Muscle layer of duodenum (tissue), 2 donors: ENCODE measurements around the gene DYNLT2.
"Not testable (repeated sequence)": the region's sequence is repeated elsewhere in the genome, so short reads cannot be mapped to it uniquely, and the experiment has no call there.

Experiments used
- H3K27ac ChIP-seq: one replicate; pipeline ENCODE4 v1.7.0; 2013; ENCODE audit warnings: mild to moderate bottlenecking, low read length
- H3K27me3 ChIP-seq: one replicate; pipeline ENCODE4 v1.7.0; 2013; ENCODE audit warnings: low read depth, mild to moderate bottlenecking, control low read depth, low read length
- H3K36me3 ChIP-seq, 2 donors: one replicate each; pipeline ENCODE4 v1.7.0; 2013; ENCODE audit warnings: low read length in 2 of 2, control low read depth in 1 of 2, mild to moderate bottlenecking in 1 of 2; ENCODE audit not compliant: insufficient read depth in 2 of 2, control insufficient read depth in 1 of 2
- H3K4me1 ChIP-seq, 2 donors: one replicate each; pipeline ENCODE4 v1.7.0; 2013; ENCODE audit warnings: low read length in 2 of 2, mild to moderate bottlenecking in 2 of 2, control low read depth in 1 of 2, moderate library complexity in 1 of 2; ENCODE audit not compliant: insufficient read depth in 2 of 2, control insufficient read depth in 1 of 2
- H3K4me3 ChIP-seq, 2 donors: one replicate each; pipeline ENCODE4 v1.7.0; 2013; ENCODE audit warnings: low read length in 2 of 2, low read depth in 1 of 2, mild to moderate bottlenecking in 1 of 2
- H3K9me3 ChIP-seq, 2 donors: one replicate each; pipeline ENCODE4 v1.7.0; 2013; ENCODE audit warnings: low read length in 2 of 2, control low read depth in 1 of 2, mild to moderate bottlenecking in 1 of 2; ENCODE audit not compliant: control insufficient read depth in 1 of 2
- donor health status: healthy.

Gene DYNLT2

DNA sequence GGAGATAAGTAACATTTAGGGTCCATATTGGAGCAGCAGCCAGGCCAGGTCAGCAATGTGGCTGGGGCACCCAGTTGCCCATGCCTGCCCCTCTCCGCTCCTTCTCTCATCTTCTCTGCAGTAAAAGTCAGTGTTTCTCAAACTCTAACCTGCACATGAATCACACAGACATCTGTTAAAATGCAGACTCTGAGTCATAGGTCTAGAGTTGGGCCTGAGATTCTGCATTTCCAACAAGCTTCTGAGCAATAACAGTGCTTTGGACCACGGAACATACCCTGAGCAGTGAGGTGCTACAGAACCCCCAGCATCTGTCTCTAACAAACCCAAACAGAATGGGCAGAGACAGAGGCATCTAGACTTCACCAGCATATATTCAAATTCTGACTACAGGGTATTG is 37.2 kb downstream of the DYNLT2 start:
- H3K4me1 ChIP-seq = no peaks in the 10 kb centered on the region
- H3K36me3 ChIP-seq = peaks cover 48% of the 10 kb centered on the region in 2 donors
- H3K4me3 ChIP-seq = no peak overlapping the region
- no peaks in the 10 kb centered on the region for H3K9me3 ChIP-seq
- no peaks in the 10 kb centered on the region for H3K27me3 ChIP-seq
- H3K27ac ChIP-seq = no peak overlapping the region

GRCh38 chr6:169710009-169710408 is 41.4 kb downstream of the DYNLT2 start:
- H3K27ac ChIP-seq = no peak overlapping the region
- H3K36me3 ChIP-seq = peaks cover 37% of the 10 kb centered on the region in 2 donors
- H3K9me3 ChIP-seq = no peaks in the 10 kb centered on the region
- H3K27me3 ChIP-seq = no peaks in the 10 kb centered on the region
- no peaks in the 10 kb centered on the region for H3K4me1 ChIP-seq
- H3K4me3 ChIP-seq = no peak overlapping the region

- Histone ChIP-seq H3K4me1 (peaks cover 2 to 6% of the 10 kb centered on the region in 2 donors), H3K27ac (no peak overlapping the region), H3K4me3 (no peak overlapping the region), H3K36me3 (peaks cover 30 to 36% of the 10 kb centered on the region in 2 donors), H3K9me3 (no peaks in the 10 kb centered on the region), H3K27me3 (no peaks in the 10 kb centered on the region)
These were observed 42.1 kb downstream of the DYNLT2 start for GRCh38 chr6:169709293-169709692.

GRCh38 chr6:169707772-169708171 is 43.6 kb downstream of the DYNLT2 start:
- Histone ChIP-seq H3K36me3 (peaks cover 21 to 28% of the 10 kb centered on the region in 2 donors), H3K4me3 (no peak overlapping the region), H3K27me3 (no peaks in the 10 kb centered on the region), H3K9me3 (no peaks in the 10 kb centered on the region), H3K27ac (no peak overlapping the region), H3K4me1 (peaks cover 17 to 18% of the 10 kb centered on the region in 2 donors)

DNA sequence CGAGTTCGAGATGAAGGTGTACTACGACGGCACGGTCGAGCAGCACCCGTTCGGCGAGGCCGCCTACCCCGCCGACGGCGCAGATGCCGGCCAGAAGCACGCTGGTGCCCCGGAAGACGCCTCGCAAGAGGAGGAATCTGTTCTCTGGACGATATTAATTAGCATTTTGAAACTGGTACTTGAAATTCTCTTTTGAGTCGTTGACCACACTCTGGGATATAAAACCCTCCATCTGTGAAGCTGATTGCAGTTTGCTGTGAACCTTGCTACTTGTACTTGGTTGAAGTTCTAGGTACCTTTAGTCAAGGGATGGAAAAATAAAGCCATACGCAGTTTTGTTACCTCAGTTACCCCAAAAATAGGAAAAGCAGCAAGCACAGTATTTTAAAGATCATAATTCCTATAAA is 48.5 kb downstream of the DYNLT2 start:
- Histone ChIP-seq H3K36me3 (peaks cover 3 to 4% of the 10 kb centered on the region in 2 donors), H3K27ac (peak overlapping the region; percentile 84), H3K4me3 (peak overlapping the region; percentile 85 to 97), H3K27me3 (no peaks in the 10 kb centered on the region), H3K9me3 (no peaks in the 10 kb centered on the region), H3K4me1 (peaks cover 25 to 31% of the 10 kb centered on the region in 2 donors)

DNA sequence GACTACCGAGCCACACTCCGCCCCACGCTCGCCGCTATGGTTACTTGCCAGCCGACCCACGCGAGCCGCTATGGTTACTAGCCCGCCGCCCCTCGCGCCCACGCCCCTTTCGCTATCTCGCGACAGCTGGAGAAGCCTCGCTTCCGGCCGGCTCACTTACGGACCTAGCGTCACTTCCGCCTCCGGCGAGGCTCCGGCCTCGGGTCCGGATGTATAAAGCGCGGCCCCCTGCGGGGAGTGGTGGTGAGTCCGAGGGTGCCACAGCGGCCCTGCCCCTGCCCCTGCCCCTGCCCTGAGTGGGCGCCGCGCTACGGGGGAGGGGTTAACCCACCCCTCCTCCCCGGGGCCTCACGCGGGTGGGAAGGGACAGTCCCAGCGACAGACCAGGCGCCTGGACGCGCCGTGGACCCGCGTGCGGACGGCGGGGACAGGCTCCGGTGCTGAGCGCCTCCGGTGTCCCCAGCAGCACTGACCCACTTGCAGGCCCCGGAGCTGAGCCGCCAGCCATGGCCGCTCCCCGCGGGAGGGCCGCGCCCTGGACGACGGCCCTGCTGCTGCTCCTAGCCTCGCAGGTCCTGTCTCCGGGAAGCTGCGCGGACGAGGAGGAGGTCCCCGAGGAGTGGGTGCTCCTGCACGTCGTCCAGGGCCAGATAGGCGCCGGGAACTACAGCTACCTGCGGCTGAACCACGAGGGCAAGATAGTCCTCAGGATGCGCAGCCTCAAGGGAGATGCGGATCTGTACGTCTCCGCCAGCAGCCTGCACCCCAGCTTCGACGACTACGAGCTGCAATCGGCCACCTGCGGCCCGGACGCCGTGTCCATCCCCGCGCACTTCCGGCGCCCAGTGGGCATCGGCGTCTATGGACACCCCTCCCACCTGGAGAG is 49.2 kb downstream of the DYNLT2 start, which contains the start of the genes C6orf120 and WDR27:
TSS of gene C6orf120 (plus strand) at position 173 of the 886 bp plus-strand sequence. CDS start at position 507, 334 bp downstream.
TSS of gene WDR27 (minus strand) at position 76 of the 886 bp plus-strand sequence. CDS start 13,024 bp downstream, outside the sequence.
- peaks cover 3 to 4% of the 10 kb centered on the region in 2 donors for H3K36me3 ChIP-seq
- no peaks in the 10 kb centered on the region for H3K9me3 ChIP-seq
- peak within 1 kb of the TSS; percentile 84 for H3K27ac ChIP-seq
- H3K27me3 ChIP-seq = no peaks in the 10 kb centered on the region
- H3K4me1 ChIP-seq = peaks cover 25 to 31% of the 10 kb centered on the region in 2 donors
- H3K4me3 ChIP-seq = peak within 1 kb of the TSS; percentile 85 to 97

DNA sequence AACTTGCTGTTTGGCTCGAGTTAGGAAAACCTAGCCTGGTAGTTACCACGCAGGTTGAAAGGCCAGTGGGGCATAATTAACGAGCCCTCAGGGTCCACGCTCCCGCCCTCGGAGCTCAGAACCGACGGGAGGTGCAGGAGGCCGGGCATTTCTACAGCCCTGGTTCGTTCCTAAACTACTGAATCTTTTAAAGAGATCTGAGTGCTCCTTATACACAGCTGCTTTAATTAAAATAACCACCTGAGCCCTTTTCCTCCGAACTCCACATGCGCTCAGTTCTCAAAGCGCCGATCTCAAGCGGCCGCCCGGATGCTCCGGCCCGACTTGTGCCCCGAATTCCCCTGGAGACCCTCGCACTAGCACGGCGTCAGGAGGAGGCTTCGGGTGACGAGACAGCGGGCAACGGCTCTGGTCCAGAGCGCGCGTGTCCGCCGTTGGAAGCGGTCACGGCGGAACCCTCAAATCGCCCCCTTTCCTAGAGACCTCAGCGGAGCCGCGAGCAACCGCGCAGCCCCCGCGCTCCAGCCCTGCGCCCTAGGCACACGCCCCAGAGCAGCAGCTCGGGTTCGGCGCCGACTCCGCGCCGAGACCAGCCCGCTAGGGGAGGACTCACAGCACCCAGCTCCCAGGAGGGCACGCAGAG is 49.9 kb downstream of the DYNLT2 start:
- peak overlapping the region; percentile 85 to 97 for H3K4me3 ChIP-seq
- no peaks in the 10 kb centered on the region for H3K27me3 ChIP-seq
- peaks cover 3 to 4% of the 10 kb centered on the region in 2 donors for H3K36me3 ChIP-seq
- H3K4me1 ChIP-seq = peaks cover 25 to 31% of the 10 kb centered on the region in 2 donors
- no peaks in the 10 kb centered on the region for H3K9me3 ChIP-seq
- H3K27ac ChIP-seq = peak overlapping the region; percentile 84

DNA sequence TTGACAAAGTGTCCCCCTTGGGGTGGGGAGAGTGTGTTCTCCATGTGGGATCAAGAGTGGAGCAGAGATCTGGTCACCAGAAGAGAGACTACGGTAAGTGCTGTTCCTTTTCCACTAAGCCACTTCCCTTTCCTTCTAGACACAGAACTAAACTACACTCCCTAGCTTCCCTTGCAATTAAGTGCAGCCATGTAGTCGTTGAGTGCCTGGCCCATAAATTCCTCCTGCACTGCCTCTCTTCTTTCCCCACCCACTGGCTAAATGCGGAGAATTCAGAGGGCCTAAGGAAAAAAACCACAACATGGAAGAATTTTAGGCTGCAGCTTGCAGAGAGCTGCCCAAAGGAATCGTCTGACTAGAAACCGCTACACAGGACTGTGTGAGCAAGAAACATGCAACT is 51.1 kb downstream of the DYNLT2 start:
- Histone ChIP-seq H3K4me1 (peaks cover 25 to 31% of the 10 kb centered on the region in 2 donors), H3K27me3 (no peaks in the 10 kb centered on the region), H3K4me3 (peak overlapping the region; percentile 85 to 97), H3K36me3 (peaks cover 3 to 4% of the 10 kb centered on the region in 2 donors), H3K9me3 (no peaks in the 10 kb centered on the region), H3K27ac (no peak overlapping the region)

DNA sequence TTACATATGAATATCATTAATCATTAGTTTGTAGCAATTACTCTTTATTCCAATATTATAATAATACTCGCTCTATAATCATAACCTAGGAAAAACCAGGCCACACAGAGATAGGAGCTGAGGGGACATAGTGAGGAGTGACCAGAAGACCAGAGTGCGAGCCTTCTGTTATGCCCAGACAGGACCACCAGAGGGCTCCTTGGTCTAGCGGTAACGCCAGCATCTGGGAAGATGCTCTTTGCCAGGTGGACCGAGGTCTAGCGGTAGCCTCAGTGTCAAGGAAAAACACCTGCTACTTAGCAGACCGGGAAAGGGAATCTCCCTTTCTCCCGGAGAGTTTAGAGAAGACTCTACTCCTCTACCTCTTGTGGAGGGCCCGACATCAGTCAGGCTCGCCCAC is 54.3 kb downstream of the DYNLT2 start:
- peaks cover 0 to 14% of the 10 kb centered on the region in 2 donors for H3K9me3 ChIP-seq
- H3K27ac ChIP-seq, H3K27me3 ChIP-seq, H3K36me3 ChIP-seq, H3K4me3 ChIP-seq: not testable (repeated sequence)
- peaks cover 7 to 11% of the 10 kb centered on the region in 2 donors for H3K4me1 ChIP-seq

DNA sequence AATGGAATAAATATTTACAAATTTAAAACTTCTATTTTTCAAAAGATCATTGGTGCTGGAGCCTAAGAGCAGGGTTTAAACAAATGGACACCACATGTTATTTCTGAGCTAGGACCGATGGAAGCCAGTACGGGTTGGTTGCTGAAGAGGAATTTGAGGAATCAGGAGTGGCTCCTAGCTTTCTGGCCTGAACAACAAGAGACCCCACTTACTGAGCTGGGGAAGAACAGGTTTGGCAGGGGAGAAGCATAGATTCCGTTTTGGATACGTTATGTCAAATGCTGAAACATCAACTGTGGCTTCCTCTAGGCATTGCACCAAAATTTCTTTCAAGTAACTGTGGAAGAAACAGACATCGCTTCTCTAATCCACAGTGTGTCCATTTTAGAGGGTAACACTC is 56.2 kb downstream of the DYNLT2 start:
- Histone ChIP-seq H3K9me3 (peaks cover 0 to 16% of the 10 kb centered on the region in 2 donors), H3K36me3 (peaks cover 0 to 11% of the 10 kb centered on the region in 2 donors), H3K4me3 (no peak overlapping the region), H3K27ac (no peak overlapping the region), H3K4me1 (peaks cover 0 to 1% of the 10 kb centered on the region in 2 donors), H3K27me3 (no peaks in the 10 kb centered on the region)

DNA sequence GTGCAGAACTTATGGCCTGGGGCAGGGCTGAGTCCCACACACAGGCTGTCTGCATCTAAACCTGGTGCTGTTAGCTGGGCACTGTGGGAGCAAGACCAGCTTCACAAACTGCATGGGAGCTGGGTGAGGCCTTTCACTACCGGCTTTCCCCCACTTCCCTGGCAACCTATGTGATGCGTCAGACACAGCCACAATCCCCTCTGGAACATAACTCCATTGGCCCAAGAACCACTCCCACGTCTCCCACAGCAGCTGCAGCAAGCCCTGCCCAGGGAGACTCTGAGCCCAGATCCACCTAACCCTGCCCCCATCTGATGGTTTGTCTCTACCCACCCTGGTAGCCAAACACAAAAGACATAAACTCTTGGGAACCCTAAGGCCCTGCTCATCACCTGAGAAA is 58.9 kb downstream of the DYNLT2 start:
- Histone ChIP-seq H3K36me3 (peaks cover 3 to 10% of the 10 kb centered on the region in 2 donors), H3K27me3 (no peaks in the 10 kb centered on the region), H3K27ac (no peak overlapping the region), H3K9me3 (peaks cover under 1 to 16% of the 10 kb centered on the region in 2 donors), H3K4me1 (no peaks in the 10 kb centered on the region), H3K4me3 (no peak overlapping the region)
